ENCODE data around the gene PREX1.

DNA sequence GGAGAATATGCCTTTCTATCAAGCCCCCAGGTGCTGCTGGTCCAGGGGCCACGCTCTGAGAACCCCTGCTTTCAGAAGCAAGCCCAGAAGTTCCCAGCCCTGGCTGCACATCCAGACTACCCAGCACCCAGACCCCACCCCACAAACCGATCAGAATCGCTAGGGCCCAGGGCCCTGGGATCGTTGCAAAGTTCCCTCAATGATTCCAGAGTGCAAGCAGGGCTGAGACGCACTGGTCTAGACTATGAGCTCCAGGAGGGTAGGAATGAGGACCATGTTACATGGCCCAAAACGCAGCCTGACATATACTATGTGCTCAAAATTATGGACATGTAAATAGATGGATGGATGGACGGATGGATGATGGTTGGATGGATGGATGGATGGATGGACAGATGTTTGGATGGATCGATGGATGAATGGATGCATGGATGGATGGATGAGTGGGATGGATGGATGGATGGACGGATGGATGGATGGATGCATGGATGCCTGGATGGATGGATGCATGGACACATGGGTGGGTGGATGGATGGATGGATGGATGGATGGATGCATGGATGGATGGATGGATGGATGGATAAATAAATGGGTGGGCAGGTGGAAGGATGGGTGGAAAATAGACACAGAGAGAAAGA lies 194.1 kb downstream of the PREX1 start:
- TF ChIP-seq, protein P1, sequence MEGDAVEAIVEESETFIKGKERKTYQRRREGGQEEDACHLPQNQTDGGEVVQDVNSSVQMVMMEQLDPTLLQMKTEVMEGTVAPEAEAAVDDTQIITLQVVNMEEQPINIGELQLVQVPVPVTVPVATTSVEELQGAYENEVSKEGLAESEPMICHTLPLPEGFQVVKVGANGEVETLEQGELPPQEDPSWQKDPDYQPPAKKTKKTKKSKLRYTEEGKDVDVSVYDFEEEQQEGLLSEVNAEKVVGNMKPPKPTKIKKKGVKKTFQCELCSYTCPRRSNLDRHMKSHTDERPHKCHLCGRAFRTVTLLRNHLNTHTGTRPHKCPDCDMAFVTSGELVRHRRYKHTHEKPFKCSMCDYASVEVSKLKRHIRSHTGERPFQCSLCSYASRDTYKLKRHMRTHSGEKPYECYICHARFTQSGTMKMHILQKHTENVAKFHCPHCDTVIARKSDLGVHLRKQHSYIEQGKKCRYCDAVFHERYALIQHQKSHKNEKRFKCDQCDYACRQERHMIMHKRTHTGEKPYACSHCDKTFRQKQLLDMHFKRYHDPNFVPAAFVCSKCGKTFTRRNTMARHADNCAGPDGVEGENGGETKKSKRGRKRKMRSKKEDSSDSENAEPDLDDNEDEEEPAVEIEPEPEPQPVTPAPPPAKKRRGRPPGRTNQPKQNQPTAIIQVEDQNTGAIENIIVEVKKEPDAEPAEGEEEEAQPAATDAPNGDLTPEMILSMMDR (IDR thresholded peaks at IDR 0.05; ENCODE audit: insufficient read depth, low read length) = no peak
- TF ChIP-seq POLR2AphosphoS5 (IDR thresholded peaks at IDR 0.05; ENCODE audit: low read depth) (no peak), GABPA (IDR thresholded peaks at IDR 0.05; ENCODE audit: low read depth) (no peak)

Data from HL-60 (cell line).